Mammary epithelial cell (primary cell): ENCODE measurements around the gene TENM4.

Experiments used
- EZH2 ChIP-seq: IDR thresholded peaks from 2 replicates; pipeline ENCODE4 v1.6.1; 2012; ENCODE audit warnings: low read length, inconsistent platforms, borderline replicate concordance
- TF ChIP-seq, protein P1 (sequence below), 2 donors: IDR thresholded peaks in 1 of 2; conservative IDR thresholded peaks in 1 of 2; 2 replicates each; pipeline ENCODE4 v1.5.1; 2011 to 2012; ENCODE audit warnings: inconsistent platforms in 2 of 2, low read length in 2 of 2, mild to moderate bottlenecking in 2 of 2, control low read depth in 1 of 2, low read depth in 1 of 2; ENCODE audit not compliant: insufficient read depth in 1 of 2; ENCODE audit errors: extremely low read depth in 1 of 2

DNA sequence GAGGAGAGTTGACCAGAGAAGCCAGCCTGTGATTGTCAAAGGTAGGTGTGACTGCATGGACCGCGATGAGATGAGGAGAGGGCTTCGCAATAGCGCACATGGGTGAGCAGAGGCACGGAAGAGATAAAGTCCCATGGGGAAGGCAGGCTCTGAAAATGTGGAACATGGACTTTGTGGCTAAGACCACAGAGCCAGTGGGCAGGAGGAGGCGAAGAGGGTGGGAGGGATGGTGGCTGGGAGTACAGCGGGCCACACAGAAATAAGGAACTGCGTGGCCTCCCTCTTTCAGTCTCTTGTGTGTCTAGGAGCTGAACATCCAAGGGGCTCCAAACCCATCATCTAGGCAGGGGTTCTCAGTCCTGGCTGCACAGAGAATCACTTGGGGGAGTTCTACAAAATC, 98.6 kb downstream of the TENM4 start:
- TF ChIP-seq, protein P1, sequence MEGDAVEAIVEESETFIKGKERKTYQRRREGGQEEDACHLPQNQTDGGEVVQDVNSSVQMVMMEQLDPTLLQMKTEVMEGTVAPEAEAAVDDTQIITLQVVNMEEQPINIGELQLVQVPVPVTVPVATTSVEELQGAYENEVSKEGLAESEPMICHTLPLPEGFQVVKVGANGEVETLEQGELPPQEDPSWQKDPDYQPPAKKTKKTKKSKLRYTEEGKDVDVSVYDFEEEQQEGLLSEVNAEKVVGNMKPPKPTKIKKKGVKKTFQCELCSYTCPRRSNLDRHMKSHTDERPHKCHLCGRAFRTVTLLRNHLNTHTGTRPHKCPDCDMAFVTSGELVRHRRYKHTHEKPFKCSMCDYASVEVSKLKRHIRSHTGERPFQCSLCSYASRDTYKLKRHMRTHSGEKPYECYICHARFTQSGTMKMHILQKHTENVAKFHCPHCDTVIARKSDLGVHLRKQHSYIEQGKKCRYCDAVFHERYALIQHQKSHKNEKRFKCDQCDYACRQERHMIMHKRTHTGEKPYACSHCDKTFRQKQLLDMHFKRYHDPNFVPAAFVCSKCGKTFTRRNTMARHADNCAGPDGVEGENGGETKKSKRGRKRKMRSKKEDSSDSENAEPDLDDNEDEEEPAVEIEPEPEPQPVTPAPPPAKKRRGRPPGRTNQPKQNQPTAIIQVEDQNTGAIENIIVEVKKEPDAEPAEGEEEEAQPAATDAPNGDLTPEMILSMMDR (conservative IDR thresholded peaks at IDR 0.05 in 1 of 2, IDR thresholded peaks at IDR 0.05 in 1 of 2; ENCODE audit: extremely low read depth in 1 of 2, insufficient read depth in 1 of 2, low read depth in 1 of 2, low read length in 2 of 2), result no peak
- TF ChIP-seq EZH2, result no peak
